HL-60/S4 treated with phorbol 12-myristate 13-acetate at 8.2 ng/mL for 4 days and 3 days (cell line): ENCODE data around the gene REEP5.

Experiments
- in situ Hi-C: fragments of 300-500 bp; cut with MboI; formaldehyde crosslinking; loops from 2 replicates; pipeline ENCODE4 v1.15.0; 2022; ENCODE audit warnings: low sequenced_read_pairs

The REEP5 gene

GRCh38 chr5:112848116-112848811, 73.8 kb downstream of the REEP5 start:
- in situ Hi-C loops = no loop called here

- in situ Hi-C loops = no loop called here
Measured at GRCh38 chr5:112847306-112847705, 74.7 kb downstream of the REEP5 start.

- in situ Hi-C loops = no loop called here
Measured at GRCh38 chr5:112846556-112846955, 75.5 kb downstream of the REEP5 start.

DNA sequence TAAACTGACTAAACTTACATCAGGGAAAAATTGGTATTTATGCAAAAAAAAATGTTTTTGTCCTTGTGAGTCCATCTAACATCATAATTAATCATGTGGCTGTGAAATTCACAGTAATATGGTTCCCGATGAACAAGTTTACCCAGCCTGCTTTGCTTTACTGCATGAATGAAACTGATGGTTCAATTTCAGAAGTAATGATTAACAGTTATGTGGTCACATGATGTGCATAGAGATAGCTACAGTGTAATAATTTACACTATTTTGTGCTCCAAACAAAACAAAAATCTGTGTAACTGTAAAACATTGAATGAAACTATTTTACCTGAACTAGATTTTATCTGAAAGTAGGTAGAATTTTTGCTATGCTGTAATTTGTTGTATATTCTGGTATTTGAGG, 77.5 kb downstream of the REEP5 start:
- in situ Hi-C loops = no loop called here

GRCh38 chr5:112833971-112834370, 88.1 kb downstream of the REEP5 start:
- in situ Hi-C loops = no loop called here

- in situ Hi-C loops = no loop called here
Measured at GRCh38 chr5:112830378-112830777, 91.6 kb downstream of the REEP5 start.
